ENCODE data around the gene APOM.
A peak's percentile ranks its signal among the peaks of the same experiment; 100 is the strongest.

APOM gene

DNA sequence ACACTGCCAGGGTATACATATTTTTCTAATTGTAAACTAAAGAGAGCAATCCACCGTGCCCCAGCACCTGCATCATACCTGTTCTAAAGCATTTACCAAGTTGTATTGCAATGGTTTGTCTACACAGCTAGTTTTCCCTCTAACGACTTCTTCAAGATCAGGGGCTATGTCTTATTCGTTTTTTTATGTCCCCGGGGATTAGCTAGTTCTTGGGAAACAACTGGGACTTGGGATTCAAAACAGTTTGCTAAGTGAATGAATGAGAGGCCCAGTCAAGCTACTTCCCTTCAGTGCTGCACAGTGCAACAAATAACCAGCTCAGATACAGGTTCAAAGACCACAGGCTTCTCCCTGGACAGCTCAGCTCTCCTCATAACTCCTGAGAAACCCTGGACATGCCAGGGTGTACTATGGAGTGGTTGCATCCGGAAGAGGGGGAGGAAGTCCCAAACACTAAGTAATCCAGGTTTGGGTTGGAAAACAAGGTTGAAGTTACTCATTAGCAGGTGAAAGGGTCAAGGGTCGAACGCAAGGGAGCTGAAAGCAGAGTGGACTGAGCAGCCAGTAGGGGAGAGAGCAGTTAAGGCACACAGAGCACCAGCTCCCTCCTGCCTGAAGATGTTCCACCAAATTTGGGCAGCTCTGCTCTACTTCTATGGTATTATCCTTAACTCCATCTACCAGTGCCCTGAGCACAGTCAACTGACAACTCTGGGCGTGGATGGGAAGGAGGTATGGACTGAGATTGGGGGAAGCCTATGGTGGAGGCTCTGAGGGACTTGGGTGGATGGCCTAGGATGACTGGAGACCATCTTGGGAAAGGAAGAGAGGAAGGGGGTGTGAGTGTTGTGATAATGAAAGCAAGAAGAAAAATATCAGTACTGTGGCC, at the start of gene APOM:
Gene APOM (plus strand): TSS at position 546 of the 889 bp plus-strand sequence. CDS start 73 bp downstream, at position 619.
- DNase-seq (ENCODE audit: low read depth, low spot score) = no peak

DNA sequence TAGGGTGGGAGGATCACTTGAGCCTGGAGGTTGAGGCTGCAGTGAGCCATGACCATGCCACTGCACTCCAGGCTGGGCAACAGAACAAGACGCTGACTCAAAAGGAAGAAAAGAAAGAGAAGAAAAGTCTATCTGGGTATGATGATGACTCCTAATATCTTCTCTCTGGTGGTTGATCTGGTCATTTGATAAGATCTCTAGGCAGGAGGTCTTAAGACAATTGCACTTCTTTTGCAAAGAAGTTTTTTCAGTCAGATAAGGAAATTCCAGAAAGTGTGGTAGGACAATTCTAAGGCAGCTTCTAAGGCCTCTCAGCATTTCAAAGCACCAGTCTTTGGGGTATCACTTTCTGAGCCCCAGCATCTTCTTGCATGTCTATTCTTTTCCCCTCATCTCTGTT, 48.4 kb upstream of the APOM start:
- no peak for DNase-seq (ENCODE audit: low read depth, low spot score)

DNA sequence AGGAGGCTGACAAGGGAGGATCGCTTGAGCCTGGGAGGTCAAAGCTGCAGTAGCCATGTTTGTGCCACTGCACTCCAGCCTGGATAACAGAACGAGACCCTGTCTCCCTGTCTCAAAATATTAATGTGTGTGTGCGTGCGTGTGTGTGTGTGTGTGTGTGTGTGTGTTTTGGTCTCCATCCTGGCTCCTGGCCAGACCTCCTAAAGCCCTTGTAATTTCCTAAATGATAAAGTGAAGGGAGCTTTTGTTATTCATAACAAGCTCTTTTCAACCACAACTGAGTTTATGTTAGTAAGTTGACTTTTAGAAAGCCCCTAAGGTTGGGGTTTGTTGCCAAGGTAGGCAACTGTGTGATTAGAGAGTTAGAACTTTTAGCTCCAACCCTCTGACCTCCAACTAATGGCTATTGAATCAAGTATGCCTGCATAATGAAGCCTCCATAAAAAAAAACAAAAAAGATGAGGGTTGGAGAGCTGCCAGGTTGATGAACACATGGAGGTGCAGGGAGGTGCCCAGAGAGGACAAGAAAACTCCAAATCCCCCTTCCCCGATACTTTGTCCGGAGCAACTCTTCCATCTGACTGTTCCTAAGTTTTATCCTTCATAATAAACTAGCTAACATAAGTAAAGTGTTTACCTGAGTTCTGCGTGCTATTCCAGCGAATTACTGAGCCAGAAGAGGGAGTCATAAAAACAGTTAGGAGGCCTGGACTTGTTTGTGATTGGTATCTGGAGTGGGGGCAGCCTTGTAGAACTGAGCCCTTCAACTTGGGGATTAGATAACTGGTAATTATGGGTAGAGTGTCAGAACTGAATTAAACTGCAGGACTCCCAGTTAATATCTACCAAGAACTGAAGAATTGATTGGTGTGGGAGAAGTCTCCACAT, 45.9 kb upstream of the APOM start:
- DNase-seq (ENCODE audit: low read depth, low spot score) = no peak

DNA sequence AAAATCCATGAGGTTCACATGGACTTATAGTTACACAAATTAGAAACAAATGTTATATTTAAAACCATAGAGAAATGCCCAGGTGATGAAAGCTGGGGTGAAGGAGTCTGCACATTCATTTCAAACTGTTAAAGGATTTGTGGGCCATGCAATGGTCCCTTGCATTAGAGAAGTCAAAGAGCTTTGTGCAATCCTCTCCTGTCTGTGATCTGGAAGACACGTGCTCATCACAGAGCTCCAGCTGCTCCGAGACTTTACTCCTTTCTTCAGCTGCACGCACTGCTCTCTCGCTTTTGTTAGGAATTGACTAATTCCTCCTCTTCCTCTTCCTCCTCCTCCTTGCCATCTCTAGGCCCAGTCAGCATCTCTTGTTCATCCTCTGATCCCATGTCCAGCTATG, 44.7 kb upstream of the APOM start:
- no peak for DNase-seq (ENCODE audit: low read depth, low spot score)

DNA sequence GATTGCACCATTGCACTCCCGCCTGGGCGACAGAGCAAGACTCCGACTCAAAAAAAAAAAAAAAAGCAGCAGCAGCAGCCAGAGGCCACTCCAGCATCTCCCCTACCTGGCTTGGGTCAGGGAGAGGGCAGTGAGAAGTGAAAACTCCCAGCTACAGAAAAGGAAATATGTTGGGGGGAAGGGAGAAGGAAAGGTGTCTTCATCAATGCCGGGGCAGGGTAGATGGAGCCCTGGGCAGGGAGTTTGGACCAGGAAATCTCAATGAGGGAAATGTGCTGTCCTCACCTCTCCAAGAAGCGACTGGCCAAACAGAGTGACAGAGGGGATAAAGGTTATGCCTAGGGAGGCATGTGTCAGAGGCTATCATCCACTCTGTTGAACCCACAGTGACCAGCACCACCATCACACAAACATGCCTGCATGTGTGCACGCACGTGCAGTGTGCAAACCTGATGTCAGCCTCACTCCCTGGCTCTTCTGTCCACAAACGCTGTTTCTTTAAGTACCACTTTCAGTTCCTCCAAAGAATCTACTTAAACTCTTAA, 41.5 kb upstream of the APOM start:
- no peak for DNase-seq (ENCODE audit: low read depth, low spot score)

DNA sequence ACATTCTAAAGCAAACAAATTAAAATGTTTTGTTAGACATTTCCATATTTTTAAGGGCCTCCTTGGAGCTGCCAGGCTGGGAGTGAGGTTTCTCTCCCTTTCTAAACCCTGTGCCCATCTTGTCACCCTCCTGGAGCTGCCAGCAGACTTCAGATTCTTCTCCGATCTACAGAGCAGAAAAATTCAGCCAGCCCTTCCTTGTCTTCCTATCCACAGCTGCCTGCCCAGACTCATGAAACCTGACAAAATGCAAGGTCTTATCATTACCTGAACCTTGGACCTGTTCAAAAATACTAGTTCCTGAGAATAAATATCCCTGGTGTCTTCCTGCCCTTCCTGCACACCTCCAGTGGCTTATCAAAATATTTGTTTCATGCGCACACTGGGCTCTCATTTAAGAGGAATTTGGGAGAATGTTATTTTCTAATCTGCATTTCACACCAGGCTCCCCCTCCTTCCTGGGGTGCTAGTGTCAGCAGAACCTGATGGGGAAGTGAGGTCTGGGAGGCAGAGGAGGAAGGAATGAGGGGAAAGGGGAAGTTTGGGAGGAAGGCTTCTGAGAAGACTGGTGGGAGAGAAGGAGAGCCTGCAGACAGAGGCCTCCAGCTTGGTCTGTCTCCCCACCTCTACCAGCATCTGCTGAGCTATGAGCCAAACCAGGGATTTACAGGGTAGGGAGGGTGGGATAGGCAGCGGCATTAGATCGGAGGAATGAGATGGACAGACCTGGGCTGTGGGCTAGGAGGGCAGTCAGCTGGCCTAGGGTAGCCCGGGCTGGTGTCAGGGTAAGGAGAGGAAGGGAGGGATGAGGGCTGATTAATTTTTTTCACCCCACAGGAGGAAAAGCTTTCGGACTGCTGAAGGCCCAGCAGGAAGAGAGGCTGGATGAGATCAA, 40.8 kb upstream of the APOM start, which contains the start of gene AIF1:
Gene AIF1 (plus strand): TSS at position 551 of the 895 bp plus-strand sequence. CDS start 96 bp downstream, at position 647.
- DNase-seq (ENCODE audit: low read depth, low spot score) = no peak

DNA sequence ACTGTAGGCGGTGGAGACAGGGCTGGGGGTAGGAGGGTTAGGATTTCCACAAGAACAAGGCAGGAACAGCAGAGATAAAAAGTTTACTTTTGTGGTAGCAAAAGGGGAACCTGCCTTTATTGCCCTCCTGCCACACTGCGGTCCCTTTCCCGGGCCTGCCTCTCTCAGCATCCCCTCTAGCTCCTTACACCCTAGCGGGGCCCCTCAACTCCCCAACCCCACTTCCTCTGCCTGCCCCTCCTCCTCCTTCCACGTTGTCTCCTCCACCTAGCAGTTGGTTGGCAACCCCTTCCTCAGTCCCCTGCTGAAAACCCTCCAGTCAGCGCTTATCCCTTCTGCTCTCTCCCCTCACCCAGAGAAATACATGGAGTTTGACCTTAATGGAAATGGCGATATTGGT, 39.9 kb upstream of the APOM start:
- DNase-seq (ENCODE audit: low read depth, low spot score) = no peak

DNA sequence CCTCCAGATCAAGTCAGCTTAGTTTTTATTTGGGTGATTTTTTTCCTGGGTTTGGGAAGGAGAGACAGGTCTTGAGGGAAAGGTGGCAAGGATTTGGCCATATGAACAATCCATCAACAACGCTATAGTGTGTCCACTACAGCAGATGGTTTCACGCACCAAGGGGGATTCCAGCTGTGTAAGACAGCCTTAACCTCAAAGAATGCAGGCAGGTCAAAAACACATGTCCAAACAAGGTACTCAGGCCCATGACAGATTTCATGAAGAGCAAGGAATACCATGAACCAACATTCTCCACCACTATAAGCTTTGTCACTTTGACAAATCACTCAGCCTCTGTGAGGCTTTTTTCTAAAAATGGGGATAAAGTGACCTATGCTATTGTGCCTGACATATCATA, 38.7 kb upstream of the APOM start:
- DNase-seq (ENCODE audit: low read depth, low spot score) = no peak

DNA sequence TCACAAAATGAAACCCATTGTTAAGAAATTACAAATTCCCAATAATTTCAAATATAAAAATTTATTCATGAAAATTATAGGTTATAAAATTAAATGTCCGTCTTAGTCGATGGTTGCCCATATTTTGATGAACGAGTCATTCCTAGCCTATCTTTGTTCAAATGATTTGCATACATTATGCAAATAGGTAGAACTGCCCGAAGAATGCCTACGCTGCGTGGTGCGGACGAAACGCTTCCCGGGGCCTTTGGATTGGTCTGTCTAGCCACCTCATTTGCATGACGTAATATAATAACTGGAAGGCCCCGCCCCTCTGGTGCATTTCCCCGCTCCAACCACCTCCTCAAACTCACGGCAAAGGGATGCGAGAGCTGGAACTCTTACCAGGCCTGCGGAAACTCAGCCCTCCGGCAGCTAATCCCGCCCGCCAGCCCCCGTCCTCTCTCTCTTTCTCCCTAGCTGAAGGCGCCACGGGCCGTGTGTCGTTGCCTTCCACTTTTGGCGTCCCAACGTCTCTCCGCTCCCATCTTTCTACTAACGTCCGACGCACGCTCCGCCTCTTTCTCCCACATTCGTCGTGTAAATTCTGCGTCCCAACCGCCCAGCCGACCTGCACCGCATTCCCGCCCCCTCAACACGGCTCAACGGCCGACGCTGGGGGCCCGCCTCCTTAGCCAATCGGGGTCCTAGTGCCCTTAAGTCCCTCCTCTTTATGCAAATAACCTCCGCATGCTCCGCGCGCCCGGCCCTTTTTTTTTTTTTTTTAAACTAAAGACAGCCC, 35.7 kb upstream of the APOM start:
- peak; percentile 89 for DNase-seq (ENCODE audit: low read depth, low spot score)

DNA sequence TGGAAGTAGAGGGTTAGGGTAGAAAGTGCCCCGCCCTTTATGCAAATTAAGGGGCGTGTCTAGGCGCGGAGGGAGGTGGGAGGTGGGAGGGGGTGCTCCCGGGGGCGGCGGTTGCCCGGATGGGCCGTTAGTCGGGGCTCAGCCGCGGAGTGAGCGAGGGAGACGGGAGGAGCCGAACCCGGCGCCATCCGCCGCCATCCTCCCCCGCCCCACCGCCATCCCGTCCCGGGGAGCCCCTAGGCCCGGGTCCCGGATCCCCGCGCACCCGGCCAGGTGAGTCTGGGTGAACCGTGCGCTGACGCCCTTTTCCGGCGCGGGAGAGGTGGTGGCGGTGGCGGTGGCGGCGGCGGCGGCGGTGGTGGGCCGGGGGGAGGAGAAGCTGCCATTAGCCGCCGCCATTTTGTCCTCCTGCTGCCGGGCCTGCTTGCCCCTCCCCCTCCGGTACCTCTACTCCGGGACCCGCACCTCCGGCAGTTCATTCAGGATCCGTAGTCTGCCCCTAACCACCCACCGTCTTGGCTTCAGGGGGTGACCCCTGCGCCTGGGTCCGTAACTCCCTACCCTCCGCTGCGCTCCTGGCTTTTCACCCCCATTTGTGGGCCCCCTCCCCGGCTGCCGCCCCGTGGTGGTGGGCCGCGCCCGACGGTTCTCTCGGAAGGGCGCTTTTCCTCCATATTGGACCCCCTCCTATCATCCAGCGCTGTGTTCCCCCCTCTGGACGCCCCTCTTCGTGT, 34.9 kb upstream of the APOM start, which contains the start of gene PRRC2A:
Gene PRRC2A (plus strand): TSS at position 130 of the 734 bp plus-strand sequence. CDS start 2,075 bp downstream, outside the sequence.
- no peak for DNase-seq (ENCODE audit: low read depth, low spot score)

DNA sequence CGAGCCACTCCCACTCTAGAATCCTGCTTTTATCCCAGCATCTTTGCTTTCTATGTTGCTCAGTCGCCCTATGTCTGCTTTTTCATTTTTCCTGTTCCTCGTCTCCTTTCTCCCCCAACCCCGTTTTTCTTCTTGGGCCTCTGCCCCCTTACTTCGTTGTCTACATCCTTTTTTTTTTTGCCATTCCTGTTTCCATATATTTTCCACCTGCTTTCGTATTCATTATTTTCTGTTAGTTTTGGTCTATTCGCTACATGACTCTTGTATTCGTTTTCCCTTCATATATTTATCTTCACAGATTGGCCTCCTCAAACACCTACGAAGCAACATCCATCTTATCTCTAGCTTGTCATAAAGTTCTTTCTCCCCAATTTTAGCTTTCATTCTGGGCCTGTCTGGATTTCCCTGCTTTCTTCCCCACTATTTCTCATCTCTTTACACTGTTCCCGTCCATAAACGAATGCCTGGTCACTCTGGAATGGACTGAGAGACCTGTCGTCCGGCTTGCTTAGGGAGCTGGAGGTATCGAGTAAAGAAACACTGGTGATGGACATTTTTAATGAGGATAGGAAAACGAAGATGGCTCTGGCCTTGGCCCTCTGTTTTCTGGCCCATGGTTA, 34.3 kb upstream of the APOM start:
- DNase-seq (ENCODE audit: low read depth, low spot score) = no peak

DNA sequence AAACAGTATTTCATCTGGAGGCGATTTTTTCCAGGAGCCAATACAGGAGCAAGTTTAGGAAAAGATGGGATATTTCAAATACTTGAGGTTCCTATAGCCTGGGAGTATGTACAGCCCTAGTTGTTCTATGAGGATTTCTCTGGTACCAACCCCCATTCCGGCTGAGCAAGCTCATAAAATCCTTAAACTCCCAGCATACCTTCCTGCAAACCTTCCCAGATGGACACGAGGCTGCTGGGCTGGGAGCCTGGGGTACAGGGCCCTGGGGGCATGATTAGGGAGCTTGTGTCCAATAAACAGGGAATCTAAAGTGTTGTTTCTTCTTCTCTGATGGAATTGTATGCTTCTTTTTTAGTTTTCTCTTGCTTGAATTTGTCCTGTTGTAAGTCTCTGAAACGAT, 33.7 kb upstream of the APOM start:
- no peak for DNase-seq (ENCODE audit: low read depth, low spot score)

DNA sequence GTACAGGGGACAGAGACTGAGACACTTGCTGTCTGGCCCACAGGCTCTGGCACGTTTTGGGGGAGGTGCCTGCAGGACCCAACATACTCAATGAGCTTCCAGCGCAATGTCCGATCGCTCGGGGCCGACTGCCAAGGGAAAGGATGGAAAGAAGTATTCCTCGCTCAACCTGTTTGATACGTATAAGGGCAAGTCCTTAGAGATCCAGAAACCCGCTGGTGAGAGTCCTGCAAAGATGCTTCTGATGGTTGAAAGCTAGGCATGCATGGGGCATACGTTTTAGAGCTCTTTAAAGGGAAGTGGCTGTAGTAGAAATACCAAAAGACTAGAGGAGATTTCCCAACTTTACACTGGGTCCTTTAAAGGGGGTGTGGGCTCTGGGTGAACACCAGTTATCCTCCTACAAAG, 33.0 kb upstream of the APOM start:
- DNase-seq (ENCODE audit: low read depth, low spot score) = no peak

DNA sequence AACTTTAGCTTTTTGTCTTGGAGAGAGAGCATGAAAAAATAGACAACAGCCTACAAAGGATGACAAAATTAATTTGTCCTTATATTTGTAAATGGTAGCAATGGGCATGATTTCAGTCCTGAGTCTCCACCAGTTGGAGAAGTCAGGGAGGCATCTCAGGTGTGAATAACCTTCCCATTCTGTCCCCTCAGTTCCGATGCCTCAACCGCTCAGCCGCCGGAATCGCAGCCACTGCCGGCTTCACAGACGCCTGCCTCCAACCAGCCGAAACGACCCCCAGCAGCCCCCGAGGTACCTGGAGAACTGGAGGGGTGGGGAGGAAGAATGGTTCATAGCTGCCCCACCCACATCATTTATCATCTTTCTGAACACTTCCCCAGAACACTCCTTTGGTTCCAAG, 31.6 kb upstream of the APOM start:
- no peak for DNase-seq (ENCODE audit: low read depth, low spot score)

DNA sequence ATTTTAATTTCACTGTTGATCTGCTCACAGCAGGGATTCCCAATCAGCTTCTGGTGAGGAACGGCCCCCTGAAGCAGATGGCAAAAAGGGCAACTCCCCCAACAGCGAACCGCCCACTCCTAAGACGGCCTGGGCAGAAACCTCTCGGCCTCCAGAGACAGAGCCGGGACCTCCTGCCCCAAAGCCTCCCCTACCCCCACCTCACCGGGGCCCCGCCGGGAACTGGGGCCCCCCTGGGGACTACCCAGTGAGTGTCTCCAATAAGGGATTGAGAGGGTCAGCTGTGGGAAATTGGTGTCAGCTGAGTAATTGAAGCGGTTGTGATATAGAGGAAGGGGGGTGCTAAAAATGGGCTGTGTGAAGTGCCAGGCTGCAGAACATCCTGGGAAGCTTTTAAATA, 28.7 kb upstream of the APOM start:
- no peak for DNase-seq (ENCODE audit: low read depth, low spot score)

DNA sequence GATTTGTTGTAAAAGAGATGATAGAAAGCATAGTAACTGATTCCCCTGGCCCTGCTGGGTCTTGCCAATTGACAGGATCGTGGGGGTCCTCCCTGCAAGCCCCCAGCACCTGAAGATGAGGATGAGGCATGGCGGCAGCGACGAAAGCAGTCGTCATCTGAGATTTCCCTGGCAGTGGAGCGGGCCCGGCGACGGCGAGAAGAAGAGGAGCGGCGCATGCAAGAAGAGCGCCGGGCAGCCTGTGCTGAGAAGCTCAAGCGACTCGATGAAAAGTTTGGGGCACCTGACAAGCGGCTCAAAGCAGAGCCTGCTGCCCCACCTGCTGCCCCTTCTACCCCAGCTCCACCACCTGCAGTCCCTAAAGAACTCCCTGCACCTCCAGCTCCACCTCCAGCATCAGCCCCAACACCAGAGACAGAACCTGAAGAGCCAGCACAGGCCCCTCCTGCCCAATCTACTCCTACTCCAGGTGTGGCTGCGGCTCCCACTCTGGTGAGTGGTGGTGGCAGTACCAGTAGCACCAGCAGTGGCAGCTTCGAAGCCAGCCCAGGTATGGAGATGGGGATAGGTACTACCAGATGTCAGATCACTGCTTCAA, 27.9 kb upstream of the APOM start:
- DNase-seq (ENCODE audit: low read depth, low spot score) = no peak

DNA sequence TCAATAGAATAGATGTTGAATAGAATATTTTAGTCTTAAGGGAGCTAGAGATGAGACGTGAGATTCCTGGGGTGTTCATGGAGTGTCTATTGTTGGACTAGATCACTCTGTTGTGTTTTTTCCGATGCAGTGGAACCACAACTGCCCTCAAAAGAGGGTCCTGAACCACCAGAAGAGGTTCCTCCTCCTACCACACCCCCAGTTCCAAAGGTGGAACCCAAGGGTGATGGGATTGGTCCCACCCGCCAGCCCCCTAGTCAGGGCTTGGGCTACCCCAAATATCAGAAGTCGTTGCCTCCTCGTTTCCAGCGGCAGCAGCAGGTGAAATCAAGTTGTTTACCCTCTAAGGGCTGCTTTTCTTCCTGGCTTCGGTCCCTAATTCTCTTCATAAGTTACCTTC, 26.7 kb upstream of the APOM start:
- no peak for DNase-seq (ENCODE audit: low read depth, low spot score)

DNA sequence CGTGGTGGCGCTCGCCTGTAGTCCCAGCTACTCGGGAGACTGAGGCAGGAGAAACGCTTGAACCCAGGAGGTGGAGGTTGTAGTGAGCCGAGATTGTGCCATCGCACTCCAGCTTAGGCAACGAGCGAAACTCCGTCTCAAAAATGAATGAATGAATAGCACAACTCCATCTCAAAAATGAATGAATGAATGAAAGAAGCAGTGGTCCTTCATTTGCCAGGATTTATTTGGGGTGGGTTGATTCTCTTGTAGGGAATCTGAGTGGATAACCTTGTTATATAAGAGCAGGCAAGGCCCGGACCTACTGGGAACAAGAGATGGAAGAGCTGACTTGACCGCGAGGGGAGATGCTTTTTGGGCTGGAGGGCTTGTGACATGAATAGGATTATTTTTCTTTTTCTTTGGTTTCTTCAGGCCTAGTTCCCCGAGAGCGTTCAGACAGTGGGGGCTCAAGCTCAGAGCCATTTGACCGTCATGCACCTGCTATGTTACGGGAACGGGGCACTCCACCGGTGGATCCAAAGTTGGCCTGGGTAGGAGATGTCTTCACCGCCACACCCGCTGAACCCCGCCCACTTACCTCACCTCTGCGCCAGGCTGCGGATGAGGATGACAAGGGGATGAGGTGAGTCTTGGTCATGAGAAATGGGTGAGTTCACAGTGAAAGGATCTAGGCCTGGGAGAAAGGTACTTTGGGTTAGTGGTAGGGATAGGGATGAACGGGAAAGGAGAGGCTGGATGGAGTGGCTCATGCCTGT, 25.3 kb upstream of the APOM start:
- no peak for DNase-seq (ENCODE audit: low read depth, low spot score)

Data from activated CD4-positive, CD25-positive, alpha-beta regulatory T cell treated with anti-CD3 and anti-CD28 coated beads, Interleukin-2, amount 50 U/mL, for 16 hours (primary cell).